NCI-H1417 treated with DMSO at 0.1 percent for 48 hours (cell line): ENCODE measurements around the gene NEDD4L.

Experiments used
- DNase-seq: peaks from one replicate; lab custom pipeline; 2025; lab: John Stamatoyannopoulos, UW

Gene NEDD4L

DNA sequence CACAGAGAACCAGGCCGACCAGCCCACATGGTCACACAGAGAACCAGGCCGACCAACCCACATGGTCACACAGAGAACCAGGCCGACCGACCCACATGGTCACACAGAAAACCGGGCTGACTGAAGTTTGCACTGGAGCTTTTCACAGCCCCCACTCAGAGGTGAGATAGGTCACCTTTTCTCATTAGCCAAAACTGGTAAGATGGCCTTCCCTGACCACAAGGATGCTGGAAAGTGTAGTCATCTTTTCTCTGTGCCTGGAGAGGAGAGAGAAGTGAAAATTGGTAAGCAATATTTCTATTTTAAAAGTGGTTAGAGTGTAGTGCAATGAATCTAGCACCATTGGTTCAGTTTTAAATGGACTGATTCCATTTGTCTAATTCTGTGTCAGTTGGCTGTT is 247.1 kb downstream of the NEDD4L start:
- no peak for DNase-seq

- no peak for DNase-seq
These were observed 248.6 kb downstream of the NEDD4L start for GRCh38 chr18:58292638-58293037.

- no peak for DNase-seq
These were observed 253.2 kb downstream of the NEDD4L start for GRCh38 chr18:58297198-58297597.

DNA sequence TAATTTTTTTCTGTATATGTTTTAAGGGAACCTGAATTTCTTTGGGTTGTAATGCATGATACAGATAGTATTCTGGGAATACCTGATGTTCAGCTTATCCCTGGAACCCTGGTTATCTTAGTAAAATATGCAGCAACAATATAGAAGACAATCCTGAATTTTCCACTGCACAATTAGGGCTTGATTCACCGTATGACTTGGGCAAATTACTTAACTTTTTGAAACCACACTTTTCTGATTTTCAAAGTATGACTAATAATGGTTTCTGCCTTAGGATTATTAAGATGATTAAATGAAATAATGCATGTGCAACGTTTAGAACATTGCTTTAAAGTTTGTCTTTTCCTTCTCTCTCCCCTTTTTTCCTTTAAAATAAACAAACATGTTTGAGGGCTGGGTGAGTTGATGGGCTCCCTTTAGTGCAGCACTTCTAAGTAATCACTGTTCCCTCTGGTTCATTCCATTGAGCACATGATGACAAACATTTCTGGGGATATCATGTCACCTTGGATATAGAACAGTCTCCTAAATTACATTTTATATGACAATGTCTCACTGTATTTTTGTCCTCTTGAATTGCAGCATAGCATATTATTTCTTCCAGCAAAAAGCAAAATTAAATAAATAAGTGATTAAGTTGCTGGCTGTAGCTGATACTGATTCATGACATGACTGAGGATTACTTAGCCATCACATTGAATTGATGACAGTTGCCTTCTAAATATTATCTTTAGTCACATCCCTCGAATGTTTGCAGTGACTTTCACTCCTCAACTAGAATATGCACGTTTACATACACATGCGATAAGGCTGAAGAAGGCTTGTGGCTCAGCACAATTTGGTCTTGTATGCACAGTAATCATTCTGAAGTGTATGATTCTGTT is 254.5 kb downstream of the NEDD4L start:
- DNase-seq: no peak

DNA sequence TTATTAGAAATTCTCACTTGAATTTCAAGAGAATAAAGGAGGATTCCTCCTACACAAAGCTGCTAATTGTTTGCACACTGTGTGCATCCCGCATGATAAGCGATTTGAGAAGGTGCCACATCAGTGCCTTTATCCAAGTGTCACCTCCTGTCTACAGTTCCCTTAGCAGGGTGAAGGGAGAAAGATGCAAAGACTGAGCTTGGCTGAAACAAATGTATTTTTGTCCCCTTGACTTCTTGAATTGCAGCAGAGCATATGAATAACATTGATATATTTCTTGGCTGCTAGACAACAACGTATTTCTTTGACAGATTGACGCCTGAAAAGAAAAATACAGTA is 255.1 kb downstream of the NEDD4L start:
- DNase-seq: no peak

DNA sequence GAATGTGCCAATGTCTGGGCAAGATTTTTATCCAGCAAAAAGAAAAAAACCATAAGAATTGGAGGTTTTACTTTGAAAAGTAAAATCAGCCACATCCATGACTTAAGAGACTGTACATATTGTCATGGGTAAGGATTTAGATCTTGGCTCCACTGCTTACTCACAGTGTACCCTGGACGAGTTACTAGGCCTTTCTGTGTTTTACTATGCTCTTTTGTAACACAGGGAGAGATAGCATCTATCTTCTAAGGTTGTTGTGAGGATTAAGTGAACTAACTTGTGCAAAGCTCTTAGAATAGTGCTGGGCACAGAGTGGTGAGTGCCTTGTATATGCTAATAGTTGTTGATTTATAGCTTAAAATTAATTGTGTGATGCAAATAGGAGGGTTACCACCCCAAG is 255.9 kb downstream of the NEDD4L start:
- no peak for DNase-seq

DNA sequence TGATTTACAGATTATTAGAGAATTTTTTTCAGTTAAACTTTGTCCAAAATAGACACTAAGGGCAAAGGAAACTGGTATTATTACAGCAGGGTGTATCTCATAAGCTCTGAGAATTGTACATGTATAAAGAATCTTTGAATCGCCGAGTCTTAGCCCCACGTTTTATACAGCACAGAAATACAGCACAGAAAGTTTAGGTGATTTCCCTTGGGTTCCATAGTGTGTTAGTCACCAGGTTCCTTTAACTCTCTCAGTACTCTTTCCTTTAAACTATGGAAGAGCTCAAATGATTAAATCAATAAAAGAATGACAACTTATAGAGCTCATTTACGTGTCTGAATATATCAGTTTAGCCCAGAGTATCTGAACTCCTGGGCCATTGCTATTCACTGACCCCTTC is 256.8 kb downstream of the NEDD4L start:
- no peak for DNase-seq

GRCh38 chr18:58302811-58303210 is 258.8 kb downstream of the NEDD4L start:
- no peak for DNase-seq

DNA sequence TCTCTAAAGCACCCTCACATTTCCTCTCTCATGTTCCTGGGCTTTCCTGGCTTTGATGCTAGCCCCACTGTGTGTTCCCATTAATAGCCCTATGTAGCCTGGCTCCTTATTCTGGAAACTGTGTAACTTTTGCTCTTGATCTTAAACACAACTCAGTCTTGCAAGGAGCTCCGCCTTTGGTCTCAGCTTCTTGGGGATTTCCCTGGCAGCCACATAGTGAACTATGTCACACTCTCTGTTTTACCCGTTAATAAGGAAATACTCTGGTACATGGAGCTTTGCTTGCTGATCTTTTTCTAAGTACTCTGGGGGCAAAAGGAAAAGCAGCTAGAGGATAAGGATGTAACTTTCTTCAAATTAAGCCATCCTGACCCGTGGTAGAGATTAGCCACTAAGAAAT is 259.3 kb downstream of the NEDD4L start:
- DNase-seq: no peak

DNA sequence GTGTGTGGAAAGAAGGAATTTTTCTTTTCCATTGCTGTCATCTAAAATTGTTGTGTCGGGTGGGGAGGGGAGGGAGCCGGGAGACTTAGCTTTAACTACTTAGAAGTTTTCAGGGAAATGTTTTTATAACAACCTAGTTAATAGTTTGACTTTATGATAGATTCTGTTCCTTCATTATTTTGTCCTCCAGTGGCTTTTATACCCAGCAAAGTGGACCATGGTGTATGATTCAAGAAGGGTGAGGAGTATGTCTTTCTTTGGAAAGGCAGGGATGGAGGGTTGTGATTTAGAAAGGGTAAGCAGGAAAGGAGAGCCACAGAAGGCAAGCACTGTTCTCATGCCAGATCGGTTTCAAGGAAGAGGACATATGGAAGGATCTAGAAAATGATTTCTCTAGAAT is 261.8 kb downstream of the NEDD4L start:
- no peak for DNase-seq

DNA sequence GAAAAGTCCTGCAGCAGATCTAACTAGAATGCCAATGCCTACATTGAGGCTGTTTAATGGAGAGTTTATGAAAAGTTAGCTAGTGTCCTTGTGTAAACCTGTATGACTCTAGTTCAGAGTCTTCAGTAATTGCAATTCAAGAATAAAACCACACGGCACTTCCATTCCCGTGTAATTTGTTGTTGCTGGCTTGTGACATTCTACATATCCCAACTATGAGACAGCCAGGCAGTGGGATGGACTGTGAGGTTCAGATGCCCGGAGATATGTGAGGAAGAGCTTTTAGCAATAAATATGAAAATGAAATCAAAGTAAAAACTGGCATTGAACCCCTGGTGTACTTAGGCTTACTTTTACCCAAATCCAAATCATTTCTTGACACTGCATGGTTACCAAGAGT is 263.4 kb downstream of the NEDD4L start:
- no peak for DNase-seq

GRCh38 chr18:58308463-58308862 is 264.4 kb downstream of the NEDD4L start:
- DNase-seq: no peak

GRCh38 chr18:58309099-58309498 is 265.1 kb downstream of the NEDD4L start:
- no peak for DNase-seq

- no peak for DNase-seq
These were observed 265.7 kb downstream of the NEDD4L start for GRCh38 chr18:58309610-58310239.

DNA sequence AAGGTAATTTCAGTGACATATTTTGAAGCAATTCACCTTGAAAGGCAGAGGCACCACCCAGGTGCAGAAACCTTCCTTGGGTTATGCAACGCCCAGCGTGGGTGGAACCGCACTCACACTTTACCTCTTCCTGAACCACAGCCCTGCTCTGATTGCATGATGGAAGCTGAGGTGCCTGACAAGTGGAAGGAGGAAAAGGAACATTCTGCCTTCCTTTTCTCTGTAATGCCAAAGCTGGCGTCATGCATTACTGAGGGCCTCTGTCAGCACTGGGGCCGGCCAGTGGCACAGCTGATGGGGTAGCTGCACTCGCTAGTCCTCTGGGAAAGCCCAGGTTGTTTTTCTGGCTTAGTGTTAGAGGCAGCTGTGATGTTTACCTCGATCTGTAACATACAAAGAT is 266.5 kb downstream of the NEDD4L start:
- DNase-seq: no peak

DNA sequence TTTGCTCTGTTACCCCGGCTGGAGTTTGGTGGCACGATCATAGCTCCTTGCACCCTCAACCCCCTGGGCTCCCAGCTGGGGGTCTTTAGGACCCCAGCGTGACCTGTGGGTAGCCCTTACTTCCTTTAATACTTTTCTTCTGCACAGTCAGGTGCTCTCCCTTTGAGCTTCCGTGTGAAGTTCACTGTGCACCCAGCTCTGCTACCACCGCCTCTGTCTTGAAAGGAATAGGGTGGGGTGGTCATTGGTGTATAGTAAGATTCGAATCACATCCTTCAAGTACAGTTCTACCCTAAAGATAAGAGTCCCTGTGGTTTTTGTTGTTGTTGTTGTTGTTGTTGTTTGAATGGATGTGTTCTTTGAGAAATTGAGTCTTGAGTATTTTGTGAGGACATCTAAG is 267.4 kb downstream of the NEDD4L start:
- no peak for DNase-seq

GRCh38 chr18:58313491-58314032 is 269.5 kb downstream of the NEDD4L start:
- no peak for DNase-seq

- DNase-seq: no peak
These were observed 270.3 kb downstream of the NEDD4L start for GRCh38 chr18:58314284-58314683.

- no peak for DNase-seq
These were observed 271.0 kb downstream of the NEDD4L start for GRCh38 chr18:58315041-58315440.

- DNase-seq: no peak
These were observed 271.8 kb downstream of the NEDD4L start for GRCh38 chr18:58315739-58316215.

GRCh38 chr18:58316396-58317342 is 272.6 kb downstream of the NEDD4L start:
- DNase-seq: no peak

- DNase-seq: no peak
These were observed 275.7 kb downstream of the NEDD4L start for GRCh38 chr18:58319719-58320118.
